ENCODE measurements around the gene MLF2. TPM values are rescaled to one million over a fixed set of nuclear protein-coding genes. Genes with fewer than 3 reads are reported as not detected.

Gene MLF2
- total and polyA plus RNA-seq, 2 of the 13 experiments (the other 11 are each of a cell fraction or from before 2014, with no cell fraction given), result 88.1 to 167 TPM

GRCh38 chr12:6752921-6753771 is at the start of gene MLF2 (continued):
- peak; percentile 53; the same call in 1 of the 2 replicates for TF ChIP-seq SIX4 (CRISPR knock-in tag; IDR thresholded peaks at IDR 0.05)
- peak; percentile 28; the same call in 1 of the 2 replicates for TF ChIP-seq MTA1 (CRISPR knock-in tag; IDR thresholded peaks at IDR 0.05; ENCODE audit: borderline replicate concordance)
- TF ChIP-seq, protein P1, sequence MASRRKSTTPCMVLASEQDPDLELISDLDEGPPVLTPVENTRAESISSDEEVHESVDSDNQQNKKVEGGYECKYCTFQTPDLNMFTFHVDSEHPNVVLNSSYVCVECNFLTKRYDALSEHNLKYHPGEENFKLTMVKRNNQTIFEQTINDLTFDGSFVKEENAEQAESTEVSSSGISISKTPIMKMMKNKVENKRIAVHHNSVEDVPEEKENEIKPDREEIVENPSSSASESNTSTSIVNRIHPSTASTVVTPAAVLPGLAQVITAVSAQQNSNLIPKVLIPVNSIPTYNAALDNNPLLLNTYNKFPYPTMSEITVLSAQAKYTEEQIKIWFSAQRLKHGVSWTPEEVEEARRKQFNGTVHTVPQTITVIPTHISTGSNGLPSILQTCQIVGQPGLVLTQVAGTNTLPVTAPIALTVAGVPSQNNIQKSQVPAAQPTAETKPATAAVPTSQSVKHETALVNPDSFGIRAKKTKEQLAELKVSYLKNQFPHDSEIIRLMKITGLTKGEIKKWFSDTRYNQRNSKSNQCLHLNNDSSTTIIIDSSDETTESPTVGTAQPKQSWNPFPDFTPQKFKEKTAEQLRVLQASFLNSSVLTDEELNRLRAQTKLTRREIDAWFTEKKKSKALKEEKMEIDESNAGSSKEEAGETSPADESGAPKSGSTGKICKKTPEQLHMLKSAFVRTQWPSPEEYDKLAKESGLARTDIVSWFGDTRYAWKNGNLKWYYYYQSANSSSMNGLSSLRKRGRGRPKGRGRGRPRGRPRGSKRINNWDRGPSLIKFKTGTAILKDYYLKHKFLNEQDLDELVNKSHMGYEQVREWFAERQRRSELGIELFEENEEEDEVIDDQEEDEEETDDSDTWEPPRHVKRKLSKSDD (CRISPR knock-in tag; IDR thresholded peaks at IDR 0.05; ENCODE audit: low read depth), result no peak
- peak; percentile 40; the same call in 1 of the 2 replicates for TF ChIP-seq ZNF816 (CRISPR knock-in tag; IDR thresholded peaks at IDR 0.05; ENCODE audit: borderline replicate concordance)
- no peak for TF ChIP-seq MNT (IDR thresholded peaks at IDR 0.05)
- TF ChIP-seq IRF2 (CRISPR knock-in tag; IDR thresholded peaks at IDR 0.05), result peak; percentile 19
- no peak for TF ChIP-seq CBX1 (IDR thresholded peaks at IDR 0.05; ENCODE audit: low read depth)
- TF ChIP-seq MTF2 (CRISPR knock-in tag; IDR thresholded peaks at IDR 0.05; ENCODE audit: borderline replicate concordance), result peak; percentile 36; the same call in 1 of the 2 replicates
- peak; percentile 65; the same call in 1 of the 2 replicates for TF ChIP-seq NR0B2 (CRISPR knock-in tag; IDR thresholded peaks at IDR 0.05)
- peak; percentile 25 for TF ChIP-seq RXRB (CRISPR knock-in tag; IDR thresholded peaks at IDR 0.05; ENCODE audit: borderline replicate concordance)
- TF ChIP-seq ZNF546 (CRISPR knock-in tag; conservative IDR thresholded peaks at IDR 0.05), result no peak
- peak; percentile 98 for TF ChIP-seq PHF8 (CRISPR knock-in tag; IDR thresholded peaks at IDR 0.05)
- TF ChIP-seq MLLT10 (CRISPR knock-in tag; IDR thresholded peaks at IDR 0.05), result no peak
- TF ChIP-seq, protein P2, sequence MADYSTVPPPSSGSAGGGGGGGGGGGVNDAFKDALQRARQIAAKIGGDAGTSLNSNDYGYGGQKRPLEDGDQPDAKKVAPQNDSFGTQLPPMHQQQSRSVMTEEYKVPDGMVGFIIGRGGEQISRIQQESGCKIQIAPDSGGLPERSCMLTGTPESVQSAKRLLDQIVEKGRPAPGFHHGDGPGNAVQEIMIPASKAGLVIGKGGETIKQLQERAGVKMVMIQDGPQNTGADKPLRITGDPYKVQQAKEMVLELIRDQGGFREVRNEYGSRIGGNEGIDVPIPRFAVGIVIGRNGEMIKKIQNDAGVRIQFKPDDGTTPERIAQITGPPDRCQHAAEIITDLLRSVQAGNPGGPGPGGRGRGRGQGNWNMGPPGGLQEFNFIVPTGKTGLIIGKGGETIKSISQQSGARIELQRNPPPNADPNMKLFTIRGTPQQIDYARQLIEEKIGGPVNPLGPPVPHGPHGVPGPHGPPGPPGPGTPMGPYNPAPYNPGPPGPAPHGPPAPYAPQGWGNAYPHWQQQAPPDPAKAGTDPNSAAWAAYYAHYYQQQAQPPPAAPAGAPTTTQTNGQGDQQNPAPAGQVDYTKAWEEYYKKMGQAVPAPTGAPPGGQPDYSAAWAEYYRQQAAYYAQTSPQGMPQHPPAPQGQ (CRISPR knock-in tag; IDR thresholded peaks at IDR 0.05; ENCODE audit: borderline replicate concordance), result no peak
- TF ChIP-seq SNAPC5 (CRISPR knock-in tag; IDR thresholded peaks at IDR 0.05; ENCODE audit: borderline replicate concordance), result no peak
- no peak for TF ChIP-seq FOXO1 (CRISPR knock-in tag; IDR thresholded peaks at IDR 0.05)
- peak; percentile 88 for TF ChIP-seq MED8 (CRISPR knock-in tag; IDR thresholded peaks at IDR 0.05; ENCODE audit: insufficient replicate concordance)
